Dedifferentiated amniotic fluid mesenchymal stem cell (primary cell): Measurements from ENCODE around the gene C17orf58.
A peak's percentile ranks its signal among the peaks of the same experiment; 100 is the strongest.
"Not testable (repeated sequence)": the region's sequence is repeated elsewhere in the genome, so short reads cannot be mapped to it uniquely, and the experiment has no call there.

ENCODE experiments used
- DNase-seq: peaks from one replicate; pipeline ENCODE4 v3.0.0-alpha.2; 2016; ENCODE audit errors: extremely low spot score

Gene C17orf58

DNA sequence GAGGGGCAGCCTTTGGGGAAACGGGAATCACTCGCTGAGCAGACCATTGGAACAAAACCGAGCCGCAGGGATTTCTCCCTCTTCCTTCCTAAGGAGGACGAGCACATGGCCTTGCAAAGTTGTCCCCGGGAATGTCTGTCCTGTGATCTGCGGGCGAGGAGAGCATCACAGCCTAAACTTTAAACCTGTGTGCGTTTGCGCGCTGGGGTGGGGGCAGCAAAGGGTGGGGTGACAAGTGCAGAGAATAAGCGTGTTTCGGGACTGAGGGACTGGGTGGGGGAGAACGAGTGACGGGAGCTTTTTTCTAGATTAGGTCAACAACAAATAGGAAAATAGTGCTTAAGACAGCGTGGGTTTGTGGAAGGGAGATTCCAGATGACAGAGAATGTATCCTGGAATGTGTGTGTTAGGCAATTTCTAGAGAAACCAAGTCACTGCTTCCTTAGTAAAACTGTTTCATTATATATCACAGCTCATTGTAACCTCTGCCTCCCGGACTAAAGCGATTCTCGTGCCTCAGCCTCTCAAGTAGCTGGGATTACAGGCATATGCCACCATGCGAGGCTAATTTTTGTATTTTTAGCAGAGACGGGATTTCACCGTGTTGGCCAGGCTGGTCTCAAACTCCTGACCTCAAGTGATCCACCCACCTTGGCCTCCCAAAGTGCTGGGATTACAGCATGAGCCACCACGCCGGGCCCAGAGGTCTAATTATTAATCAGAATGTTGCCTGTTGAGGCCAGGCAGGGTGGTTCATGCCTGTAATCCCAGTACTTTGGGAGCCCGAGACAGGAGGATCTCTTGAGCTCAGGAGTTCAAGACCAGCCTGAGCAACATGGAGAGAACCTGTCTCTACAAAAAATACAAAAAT lies at the start of gene C17orf58:
TSS of gene C17orf58 (minus strand) at position 169 of the 871 bp plus-strand sequence. CDS start 271 bp downstream, outside the sequence.
- DNase-seq = not testable (repeated sequence)

DNA sequence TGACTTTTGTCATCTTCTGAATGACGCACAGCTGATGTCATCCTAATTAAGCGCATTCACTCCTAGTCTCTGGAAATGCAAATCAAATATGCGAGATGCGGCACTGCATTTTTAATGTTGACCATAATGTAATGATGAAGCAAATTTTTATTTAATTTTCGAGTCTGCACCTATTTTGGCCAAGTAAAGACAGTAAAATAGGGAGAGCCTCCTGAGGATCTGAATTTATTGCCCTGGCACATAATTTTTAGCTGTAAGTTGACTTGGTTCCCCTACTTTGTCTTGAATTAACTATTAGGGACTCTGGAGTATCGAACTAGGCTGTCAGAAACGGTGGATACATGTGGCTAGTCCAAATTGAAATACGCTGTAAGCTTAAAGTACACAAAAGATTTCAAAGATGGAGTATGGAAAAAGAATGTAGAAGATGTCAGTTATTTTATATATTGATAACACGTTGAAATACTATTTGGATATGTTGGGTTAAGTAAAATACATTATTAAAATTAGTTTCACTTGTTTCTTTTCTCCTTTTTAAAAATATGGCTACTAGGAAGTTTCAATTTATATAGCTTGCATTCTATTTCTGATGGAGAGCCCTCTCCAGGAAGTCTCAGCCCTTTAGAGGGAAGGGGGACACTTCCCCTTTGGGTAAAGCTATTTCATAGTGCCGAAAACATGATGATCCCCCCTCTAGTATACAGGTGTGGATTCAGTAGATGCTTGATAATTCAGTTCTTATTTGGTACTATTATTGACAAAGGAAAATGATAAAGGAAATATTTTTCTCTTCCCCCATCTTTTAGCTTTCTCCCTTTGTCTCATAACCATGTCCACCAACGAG lies 40.3 kb upstream of the C17orf58 start:
- DNase-seq = no peak

DNA sequence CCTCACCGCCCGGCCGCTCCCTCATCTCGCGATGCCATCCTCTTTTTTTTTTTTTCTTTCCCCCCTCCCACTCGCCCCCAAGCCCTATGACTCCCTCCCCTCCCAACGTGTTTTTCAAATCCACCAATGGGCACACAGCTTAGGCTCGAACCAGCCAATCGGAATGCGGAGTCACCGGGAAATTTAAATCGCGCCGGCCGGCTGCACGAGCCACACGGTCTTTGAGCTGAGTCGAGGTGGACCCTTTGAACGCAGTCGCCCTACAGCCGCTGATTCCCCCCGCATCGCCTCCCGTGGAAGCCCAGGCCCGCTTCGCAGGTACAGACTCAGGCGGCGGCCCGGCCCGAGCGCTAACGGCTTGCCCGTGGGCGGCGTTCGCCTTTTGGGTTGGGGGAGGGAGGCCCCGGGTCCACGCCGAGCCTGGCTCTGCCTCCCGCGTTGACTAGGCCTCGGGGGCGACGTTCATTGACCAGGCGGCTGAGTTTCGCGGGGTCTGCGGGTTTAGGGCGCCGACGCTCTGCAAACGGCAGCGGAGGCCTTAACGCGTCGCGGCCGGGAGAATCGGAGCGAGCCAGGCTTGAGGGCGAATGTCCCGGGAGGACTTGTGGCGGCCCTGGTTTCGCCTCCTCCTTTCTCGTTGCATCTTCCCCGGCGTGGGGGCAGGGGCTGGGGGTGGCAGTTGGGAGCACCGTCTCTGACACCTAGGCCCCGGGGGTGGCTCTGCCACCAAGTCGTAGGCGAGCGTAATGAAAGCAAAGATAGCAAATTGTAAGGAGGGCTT lies 39.4 kb upstream of the C17orf58 start, which contains the start of gene KPNA2:
TSS of gene KPNA2 (plus strand) at position 213 of the 781 bp plus-strand sequence. CDS start 1,398 bp downstream, outside the sequence.
- DNase-seq = peak; percentile 98

DNA sequence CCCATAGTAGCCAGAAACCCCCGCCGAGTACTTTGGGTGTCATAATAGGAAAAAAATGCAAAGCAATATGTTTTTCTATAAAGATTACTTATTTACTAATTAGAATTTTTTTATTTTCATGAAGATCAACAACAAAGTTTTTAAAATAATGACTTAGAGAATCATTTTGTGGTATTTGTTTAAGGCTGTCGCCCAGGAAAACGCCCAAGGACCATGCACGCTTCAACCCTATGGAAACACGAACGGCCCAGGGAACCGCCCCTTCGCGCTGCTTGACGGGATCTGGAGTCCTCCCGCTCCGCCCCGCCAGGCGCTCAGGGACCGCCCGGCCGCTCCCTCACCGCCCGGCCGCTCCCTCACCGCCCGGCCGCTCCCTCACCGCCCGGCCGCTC lies 38.9 kb upstream of the C17orf58 start:
- no peak for DNase-seq

DNA sequence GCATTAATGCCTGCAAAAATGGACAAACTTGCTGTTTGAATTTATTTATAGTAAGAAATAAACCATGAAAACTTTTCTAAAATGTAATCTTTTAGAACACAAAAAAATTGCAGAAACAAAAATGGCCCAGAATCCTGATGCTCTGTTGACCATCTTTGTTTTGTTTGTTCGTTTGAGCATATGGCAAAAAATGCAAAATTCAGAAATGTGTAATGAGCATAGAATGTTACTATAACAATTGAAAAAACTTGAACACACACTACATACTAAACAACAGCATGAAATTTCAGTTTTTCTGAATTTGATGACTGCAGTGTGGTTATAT lies 38.1 kb upstream of the C17orf58 start:
- no peak for DNase-seq

DNA sequence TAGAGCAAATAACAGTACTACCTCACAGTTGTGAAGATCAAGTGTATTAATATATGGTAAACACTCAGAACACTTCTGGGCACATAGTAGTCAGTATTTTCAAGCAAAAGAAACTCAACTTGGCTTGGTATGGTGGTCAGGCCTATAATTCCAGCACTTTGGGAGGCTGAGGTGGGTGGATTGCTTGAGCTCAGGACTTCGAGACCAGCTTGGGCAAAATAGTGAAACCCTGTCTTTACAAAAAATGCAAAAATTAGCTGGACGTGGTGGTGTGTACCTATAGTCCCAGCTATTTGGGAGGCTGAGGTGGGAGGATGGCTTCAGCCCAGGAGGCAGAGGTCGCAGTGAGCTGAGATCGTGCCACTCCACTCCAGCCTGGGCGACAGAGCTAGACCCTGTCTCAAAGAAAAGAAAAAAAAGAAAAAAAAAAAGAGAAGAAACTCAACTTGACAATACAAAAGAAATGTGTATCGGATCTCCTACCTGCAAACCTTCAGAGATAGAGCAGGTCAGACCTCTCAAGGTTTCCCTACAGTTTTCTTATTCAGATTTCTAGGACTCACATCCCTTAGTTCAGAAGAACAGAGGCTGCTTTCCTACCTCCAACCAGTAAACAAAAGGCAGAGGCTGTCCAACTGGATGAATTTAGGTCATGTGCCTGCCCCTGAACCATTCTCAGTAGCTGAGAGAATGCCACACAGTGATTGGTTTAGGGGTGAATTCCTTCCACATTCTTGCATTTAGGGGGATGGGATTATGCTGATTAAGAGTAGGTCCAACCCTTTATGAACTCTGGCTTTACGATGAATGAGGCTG lies 37.6 kb upstream of the C17orf58 start:
- no peak for DNase-seq

DNA sequence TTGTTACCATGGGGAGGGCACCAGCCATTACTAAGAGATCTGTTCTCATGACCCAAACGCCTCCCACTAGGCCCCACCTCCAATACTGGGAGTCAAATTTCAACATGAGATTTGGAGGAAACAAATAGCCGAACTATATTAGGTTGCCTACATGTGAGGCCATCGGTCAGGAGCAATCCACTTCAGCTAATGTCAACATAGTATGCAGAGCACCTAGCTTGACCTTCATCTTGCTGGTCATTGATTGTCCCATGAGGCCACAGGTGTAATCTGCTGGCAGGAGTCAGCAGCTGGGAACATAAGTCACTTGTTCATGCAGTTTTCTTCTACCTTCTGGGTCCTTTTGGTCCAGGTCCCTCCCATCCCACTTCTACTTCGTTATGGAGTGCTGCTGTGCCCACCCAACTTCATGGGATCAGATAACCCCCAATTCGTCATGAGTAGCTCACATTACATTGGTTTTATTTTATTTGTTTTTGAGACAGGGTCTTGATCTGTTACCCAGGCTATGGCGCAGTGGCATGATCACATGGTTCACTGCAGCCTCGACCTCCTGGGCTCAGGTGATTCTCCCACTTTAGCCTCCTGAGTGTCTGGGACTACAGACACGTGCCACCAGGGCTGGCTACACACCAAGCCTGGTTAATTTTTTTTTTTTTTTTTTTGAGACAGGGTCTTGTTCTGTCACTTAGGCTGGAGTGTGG lies 33.4 kb upstream of the C17orf58 start:
- no peak for DNase-seq

DNA sequence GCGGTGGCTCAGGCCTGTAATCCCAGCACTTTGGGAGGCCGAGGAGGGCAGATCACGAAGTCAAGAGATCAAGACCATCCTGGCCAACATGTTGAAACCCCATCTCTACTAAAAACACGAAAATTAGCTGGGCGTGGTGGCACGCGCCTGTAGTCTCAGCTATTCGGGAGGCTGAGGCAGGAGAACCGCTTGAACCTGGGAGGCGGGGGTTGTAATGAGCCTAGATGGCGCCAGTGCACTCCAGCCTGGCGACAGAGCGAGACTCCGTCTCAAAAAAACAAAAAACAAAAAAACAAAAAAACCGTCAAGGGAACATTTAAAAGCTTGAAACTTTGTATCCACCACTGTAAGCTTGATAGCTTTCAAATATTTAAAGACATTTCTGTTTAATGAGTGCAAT lies 26.3 kb upstream of the C17orf58 start:
- not testable (repeated sequence) for DNase-seq

DNA sequence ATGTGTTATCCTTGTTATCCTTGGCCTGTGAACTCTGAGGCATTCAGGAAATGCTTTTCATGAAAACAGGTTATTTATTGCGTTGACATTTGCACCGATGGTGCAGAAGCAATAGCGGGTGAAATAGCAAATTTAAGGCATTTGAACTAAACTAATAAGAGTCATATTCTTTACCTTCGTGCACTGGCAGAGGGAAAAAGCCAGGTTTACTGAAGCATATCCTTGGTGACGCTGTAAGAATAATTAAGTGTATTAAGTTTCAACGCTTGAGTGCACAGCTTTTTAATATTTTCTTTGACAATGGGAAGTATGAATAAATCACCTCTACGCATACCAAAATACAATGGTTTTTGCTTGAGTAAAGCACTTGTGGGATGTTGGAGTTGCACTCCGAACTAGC lies 25.7 kb upstream of the C17orf58 start:
- DNase-seq = no peak

DNA sequence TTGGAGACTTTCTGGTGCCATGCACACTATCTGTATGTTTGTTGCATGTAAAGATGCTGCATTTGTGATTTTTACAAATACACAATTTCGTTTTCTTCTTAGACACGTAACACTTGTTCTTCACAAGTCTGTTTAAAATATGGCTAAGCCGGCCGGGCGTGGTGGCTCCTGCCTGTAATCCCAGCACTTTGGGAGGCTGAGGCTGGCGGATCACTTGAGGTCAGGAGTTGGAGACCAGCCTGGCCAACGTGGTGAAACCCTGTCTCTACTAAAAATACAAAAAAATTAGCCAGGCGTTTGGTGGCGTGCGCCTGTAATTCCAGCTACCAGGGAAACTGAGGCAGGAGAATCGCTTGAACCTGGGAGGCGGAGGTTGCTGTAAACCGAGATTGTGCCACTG lies 24.5 kb upstream of the C17orf58 start:
- not testable (repeated sequence) for DNase-seq

DNA sequence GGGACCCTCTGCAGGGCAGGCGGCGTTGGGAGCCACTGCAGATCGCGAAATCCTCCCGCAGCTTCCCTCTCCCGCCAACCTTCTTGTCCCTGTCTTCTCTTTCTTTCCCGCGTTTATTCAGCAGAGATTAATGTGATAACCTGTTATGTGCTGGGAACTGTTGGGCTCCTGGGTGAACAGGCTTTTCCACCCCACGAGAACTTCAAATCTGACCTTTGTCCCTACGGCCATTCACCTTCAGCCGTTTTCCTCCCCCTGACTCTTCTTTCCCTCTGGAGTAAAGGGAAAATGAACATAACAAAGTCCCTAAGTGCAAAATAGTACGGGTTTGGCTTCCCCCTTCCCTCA lies 24.1 kb upstream of the C17orf58 start:
- no peak for DNase-seq

DNA sequence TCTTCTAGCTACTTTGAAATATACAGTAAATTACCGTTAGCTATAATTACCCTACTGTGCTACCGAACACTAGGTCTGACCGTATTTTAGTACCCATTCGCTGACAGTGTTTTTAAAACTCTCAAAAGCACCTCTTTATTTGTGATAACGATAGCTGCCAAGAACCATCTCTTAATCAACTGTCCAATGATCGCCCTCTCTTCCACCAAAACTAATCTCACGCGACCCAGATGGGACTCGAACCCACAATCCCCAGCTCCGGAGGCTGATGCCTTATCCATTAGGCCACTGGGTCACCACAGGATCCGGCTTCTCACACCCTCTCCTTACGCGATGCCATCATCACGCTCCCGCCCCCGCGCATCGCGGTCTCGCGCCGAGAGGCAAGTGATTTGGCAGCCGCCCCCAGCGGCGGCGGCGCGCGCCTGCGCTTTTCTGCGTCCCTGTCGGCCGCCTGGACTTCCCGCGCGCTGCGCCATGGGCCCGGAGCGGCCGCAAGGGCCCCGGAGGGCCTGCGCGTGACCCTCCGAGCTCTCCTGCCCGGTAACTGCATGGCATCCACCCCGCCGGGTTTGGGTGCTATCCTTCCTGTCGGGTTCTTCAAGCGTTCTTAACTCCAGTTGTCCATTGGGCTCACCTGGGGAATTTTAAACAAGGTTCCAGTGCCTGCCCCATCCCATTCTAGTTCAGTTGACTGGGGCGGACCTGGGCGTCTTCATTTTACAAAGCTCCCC lies 23.6 kb upstream of the C17orf58 start:
- DNase-seq = peak; percentile 89

DNA sequence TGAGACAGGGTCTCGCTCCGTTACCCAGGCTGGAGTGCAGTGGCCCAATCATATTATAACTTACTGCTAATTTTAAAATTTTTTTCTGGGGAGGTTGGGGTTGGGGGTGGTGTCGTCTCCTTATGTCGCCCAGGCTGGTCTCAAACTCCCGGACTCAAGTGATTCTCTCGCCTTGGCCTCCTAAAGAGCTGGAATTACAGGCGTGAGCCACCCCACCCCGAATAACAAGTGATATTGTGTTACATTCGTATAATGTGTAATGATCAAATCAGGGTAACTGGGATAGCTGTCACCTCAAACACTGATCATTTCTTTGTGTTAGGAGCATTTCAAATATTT lies 23.0 kb upstream of the C17orf58 start:
- DNase-seq = no peak

DNA sequence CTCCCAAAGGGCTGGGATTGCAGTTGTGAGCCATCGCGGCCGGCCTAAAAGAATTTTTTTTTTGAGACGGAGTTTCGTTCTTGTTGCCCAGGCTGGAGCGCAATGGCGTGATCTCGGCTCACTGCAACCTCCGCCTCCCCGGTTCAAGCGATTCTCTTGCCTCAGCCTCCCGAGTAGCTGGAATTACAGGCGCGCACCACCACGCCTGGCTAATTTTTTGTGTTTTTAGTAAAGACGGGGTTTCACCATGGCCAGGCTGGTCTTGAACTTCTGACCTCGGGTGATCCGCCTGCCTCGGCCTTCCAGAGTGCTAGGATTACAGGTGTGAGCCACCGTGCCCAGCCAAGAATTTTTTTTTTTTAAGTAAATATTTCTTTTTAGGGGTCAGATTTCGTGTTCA lies 22.2 kb upstream of the C17orf58 start:
- DNase-seq = not testable (repeated sequence)

DNA sequence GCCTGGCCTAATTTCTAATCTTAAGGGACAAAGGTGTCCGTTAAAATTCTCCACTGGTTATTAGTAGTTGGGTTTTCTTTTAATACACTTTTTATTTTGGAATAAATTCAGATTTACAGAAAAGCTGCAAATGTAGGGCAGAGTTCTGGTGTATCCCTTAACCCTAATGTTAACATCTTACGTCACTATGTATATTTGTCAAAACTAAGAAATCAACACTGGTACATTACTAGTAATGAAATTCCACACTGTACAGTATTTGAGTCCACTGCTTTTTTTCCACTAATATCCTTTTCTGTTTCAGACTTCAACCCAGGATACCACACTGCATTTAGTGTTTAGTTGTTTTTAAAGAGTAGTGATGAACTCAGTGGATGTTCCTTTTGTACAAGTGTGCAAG lies 20.6 kb upstream of the C17orf58 start:
- no peak for DNase-seq

DNA sequence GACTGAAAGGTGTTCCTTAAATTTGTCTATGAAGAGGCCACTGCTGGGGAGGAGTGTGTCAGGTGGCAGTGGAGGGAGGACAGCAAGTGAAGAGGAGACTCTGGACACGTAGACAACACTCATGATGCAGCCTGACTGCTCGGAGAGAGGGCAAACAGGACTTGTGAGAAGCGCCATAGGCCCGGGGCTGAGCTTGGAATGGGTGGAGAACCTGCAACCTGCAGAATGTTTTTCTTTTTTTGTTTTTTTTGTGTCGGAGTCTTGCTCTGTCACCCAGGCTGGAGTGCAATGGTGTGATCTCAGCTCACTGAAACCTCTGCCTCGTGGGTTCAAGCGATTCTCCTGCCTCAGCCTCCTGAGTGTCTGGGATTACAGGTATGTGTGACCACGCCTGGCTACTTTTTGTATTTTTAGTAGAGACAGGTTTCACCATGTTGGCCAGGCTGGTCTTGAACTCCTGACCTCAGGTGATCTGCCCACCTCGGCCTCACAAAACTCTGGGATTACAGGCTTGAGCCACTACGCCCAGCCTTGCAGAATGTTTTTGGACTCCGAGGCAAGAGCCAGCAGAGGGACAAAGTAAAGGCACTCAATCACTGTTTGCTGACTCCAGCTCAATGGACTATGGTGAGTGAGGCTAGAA lies 18.9 kb upstream of the C17orf58 start:
- DNase-seq = no peak

DNA sequence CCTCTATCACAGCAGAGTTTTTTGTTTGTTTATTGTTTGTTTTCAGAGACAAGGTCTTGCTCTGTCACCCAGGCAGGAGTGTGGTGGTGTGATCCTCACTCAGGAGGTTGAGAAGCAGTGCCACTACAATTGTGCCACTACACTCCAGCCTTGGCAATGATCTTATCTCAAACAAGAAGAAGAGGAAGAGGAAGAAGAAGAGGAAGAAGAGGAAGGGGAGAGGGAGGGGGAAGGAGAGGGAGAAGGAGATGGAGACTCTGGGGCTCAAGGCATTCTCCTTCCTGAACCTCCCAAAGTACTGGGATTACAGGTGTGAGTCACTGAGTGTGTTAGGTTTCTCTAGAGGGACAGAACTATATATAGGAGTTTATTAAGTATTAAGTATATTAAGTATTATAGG lies 17.1 kb upstream of the C17orf58 start:
- no peak for DNase-seq

DNA sequence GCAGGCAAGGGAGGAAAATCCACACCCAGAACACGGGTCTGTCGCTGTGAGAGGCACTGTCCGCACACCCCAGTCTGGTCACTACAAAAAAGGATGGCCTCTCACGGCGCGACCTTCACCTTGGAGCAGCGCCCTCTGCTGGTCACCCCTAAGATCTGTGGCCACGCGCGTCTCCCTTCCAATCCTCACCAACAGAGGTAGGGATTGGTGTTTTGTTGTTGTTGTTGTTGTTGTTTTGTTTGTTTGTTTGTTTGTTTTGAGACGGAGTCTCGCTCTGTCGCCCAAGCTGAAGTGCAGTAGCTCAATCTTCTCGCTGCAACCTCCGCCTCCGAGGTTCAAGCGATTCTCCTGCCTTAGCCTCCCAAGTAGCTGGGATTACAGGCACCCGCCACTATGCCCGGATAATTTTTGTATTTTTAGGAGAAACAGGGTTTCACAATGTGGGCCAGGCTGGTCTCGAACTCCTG lies 15.0 kb upstream of the C17orf58 start:
- no peak for DNase-seq

DNA sequence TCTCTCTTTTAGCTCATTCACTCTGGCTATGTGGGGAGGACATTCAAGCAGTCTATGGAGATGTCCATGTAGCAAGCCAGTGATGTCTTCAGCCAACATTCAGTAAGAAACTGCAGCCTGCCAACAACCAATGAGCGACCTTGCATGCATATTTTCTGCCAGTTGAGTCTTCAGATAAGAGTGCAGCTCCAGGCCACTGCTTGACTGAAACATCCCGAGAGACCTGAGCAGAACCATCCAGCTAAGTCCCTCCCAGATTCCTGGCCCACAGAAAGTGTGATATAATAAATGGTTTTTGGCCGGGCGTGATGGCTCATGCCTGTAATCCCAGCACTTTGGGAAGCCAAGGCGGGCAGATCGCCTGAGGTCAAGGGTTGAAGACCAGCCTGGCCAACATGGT lies 10.5 kb upstream of the C17orf58 start:
- no peak for DNase-seq
